OCI-LY3 (cell line): ENCODE results near the gene CTNND2.

Source experiments
- H2AFZ ChIP-seq: fragments of 200-600, 300-600 bp; shearing (Covaris generic); 2 replicates; pipeline ENCODE4 v1.6.0; 2014; ENCODE audit warnings: antibody characterized with exemption, low read depth, low read length
- H3K27ac ChIP-seq: fragments of 200-600, 300-600 bp; sonication (generic); 2 replicates; pipeline ENCODE4 v1.5.1; 2014; ENCODE audit warnings: mild to moderate bottlenecking, low read length, moderate library complexity, mixed read lengths
- H3K27me3 ChIP-seq: fragments of 200-600, 300-600 bp; sonication (generic); 2 replicates; pipeline ENCODE4 v1.6.1; 2014; ENCODE audit warnings: low read depth, low read length, mixed read lengths
- H3K36me3 ChIP-seq: fragments of 200-600, 300-600 bp; sonication (generic); replicated peaks from 2 replicates; pipeline ENCODE3; 2014; ENCODE audit warnings: low read depth, low read length, mixed read lengths
- H3K4me1 ChIP-seq: fragments of 300-600, 200-600 bp; sonication (generic); 2 replicates; pipeline ENCODE4 v1.6.1; 2014; ENCODE audit warnings: low read length, mixed read lengths
- H3K4me2 ChIP-seq: fragments of 200-600, 300-600 bp; sonication (generic); 2 replicates; pipeline ENCODE4 v1.6.1; 2014; ENCODE audit warnings: low read length, mixed read lengths
- H3K4me3 ChIP-seq: fragments of 300-600, 200-600 bp; sonication (generic); 2 replicates; pipeline ENCODE4 v1.5.1; 2014; ENCODE audit warnings: antibody characterized with exemption, mild to moderate bottlenecking, low read length, moderate library complexity
- H3K79me2 ChIP-seq: fragments of 300-600, 200-600 bp; shearing (Covaris generic); 2 replicates; pipeline ENCODE4 v1.6.1; 2014; ENCODE audit warnings: mild to moderate bottlenecking, low read length, mixed read lengths
- H3K9ac ChIP-seq: fragments of 300-600, 200-600 bp; shearing (Covaris generic); 2 replicates; pipeline ENCODE4 v1.6.0; 2014; ENCODE audit warnings: mild to moderate bottlenecking, low read length, moderate library complexity
- H3K9me3 ChIP-seq: fragments of 200-600, 300-600 bp; shearing (Covaris generic); 2 replicates; pipeline ENCODE4 v1.6.1; 2014; ENCODE audit warnings: low read length, mixed read lengths; ENCODE audit not compliant: insufficient read depth
- H4K20me1 ChIP-seq: fragments of 200-600, 300-600 bp; sonication (generic); 2 replicates; pipeline ENCODE4 v1.6.1; 2016; ENCODE audit warnings: low read length, mixed read lengths; ENCODE audit not compliant: insufficient read depth
- EZH2phosphoT487 ChIP-seq: fragments of 200-600 bp; shearing (Covaris generic); IDR thresholded peaks from 2 replicates; pipeline ENCODE4 v1.6.1; 2018; ENCODE audit warnings: antibody characterized with exemption, mixed run types, low read depth
- TF ChIP-seq, protein P1 (sequence below): fragments of 200-600, 300-600 bp; sonication (generic); IDR thresholded peaks from 2 replicates; pipeline ENCODE4 v1.5.1; 2014; ENCODE audit warnings: antibody characterized with exemption, low read length, low read depth

Gene CTNND2

DNA sequence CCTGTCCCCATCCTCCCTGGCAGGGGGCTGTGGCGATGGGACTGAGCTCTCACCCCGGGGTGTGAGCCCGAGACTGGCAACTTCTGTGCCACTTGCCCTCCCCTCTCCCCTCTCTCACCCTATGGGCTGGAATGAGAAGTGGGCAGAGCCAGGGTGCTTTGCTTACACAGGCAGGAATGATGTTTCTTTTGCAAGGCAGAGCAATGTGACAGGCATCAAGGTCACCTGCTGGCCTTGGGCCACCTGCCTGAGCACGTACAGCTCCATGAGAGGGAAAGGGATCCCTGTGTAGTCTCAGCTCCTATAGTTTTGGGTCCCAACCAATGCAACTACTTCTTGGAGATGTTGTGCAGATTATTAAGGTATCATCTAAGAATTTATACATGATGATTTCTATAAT, 890.5 kb downstream of the CTNND2 start:
- H3K36me3 ChIP-seq = no peaks in the 10 kb centered on the region
- H3K27ac ChIP-seq = no peak overlapping the region
- no peaks in the 10 kb centered on the region for H4K20me1 ChIP-seq
- H2AFZ ChIP-seq = no peak overlapping the region
- H3K9ac ChIP-seq = no peak overlapping the region
- H3K4me2 ChIP-seq = no peak overlapping the region
- H3K4me3 ChIP-seq = no peak overlapping the region
- no peaks in the 10 kb centered on the region for H3K9me3 ChIP-seq
- no peaks in the 10 kb centered on the region for H3K4me1 ChIP-seq
- no peak for TF ChIP-seq EZH2phosphoT487
- TF ChIP-seq, protein P1, sequence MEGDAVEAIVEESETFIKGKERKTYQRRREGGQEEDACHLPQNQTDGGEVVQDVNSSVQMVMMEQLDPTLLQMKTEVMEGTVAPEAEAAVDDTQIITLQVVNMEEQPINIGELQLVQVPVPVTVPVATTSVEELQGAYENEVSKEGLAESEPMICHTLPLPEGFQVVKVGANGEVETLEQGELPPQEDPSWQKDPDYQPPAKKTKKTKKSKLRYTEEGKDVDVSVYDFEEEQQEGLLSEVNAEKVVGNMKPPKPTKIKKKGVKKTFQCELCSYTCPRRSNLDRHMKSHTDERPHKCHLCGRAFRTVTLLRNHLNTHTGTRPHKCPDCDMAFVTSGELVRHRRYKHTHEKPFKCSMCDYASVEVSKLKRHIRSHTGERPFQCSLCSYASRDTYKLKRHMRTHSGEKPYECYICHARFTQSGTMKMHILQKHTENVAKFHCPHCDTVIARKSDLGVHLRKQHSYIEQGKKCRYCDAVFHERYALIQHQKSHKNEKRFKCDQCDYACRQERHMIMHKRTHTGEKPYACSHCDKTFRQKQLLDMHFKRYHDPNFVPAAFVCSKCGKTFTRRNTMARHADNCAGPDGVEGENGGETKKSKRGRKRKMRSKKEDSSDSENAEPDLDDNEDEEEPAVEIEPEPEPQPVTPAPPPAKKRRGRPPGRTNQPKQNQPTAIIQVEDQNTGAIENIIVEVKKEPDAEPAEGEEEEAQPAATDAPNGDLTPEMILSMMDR = no peak
- no peaks in the 10 kb centered on the region for H3K79me2 ChIP-seq
- H3K27me3 ChIP-seq = no peaks in the 10 kb centered on the region; the same call in 1 of the 2 replicates

DNA sequence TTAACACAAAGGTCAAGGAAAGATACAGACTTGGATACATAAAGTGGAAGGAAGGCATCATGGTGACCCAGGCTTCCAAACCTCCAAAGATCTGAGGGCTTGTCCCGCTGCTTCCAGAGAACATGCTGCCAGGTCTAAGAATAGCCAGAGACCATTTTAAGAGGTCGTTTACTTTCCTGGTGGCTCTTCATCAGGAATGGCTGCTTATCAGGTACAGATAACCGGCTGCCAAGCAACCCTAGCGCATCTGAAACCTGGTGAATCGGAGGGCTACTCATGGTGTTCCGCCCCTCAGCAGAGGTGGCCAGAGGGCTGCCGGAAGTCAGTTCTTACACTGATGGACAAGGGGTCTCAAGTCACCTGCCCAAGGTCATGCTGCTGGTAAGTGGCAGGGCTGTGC, 892.0 kb downstream of the CTNND2 start:
- no peak overlapping the region for H3K27ac ChIP-seq
- TF ChIP-seq EZH2phosphoT487 = no peak
- TF ChIP-seq, protein P1 = no peak

DNA sequence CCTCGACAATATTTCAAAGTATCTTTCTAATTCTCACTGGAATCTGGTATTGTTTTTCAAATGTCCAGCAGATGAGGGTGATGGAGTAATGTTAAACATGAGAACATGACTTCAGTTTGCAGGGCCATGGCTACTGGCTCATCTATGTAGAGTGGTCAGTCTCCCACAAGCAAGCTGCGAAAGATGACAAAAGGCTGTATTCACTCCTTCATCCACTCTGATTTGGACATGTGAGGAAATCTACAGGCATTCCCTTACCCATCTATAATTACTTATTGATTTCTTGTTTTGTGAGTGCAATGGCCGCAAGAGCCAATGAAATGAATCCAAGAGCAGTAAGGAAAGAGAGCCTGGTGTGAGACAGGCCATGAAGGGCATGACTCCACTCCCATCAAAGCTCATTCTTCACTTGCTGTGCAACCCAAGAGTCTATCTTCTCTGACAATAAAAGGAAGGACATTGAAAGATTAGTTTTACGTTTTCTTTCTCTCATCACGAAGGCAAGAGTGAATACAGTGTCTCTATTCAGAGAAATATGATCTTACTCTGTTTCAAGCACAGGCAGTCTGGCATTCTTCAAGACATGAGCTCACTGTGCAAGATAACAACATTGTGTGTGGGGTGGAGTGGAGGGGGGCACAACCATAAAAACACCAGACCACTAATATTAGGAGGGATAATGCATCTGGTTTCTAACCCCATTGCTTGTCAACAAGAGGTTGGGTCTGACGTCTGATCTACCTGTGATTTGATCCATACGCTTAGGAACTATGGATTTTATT, 893.6 kb downstream of the CTNND2 start:
- Histone ChIP-seq H2AFZ (no peak overlapping the region), H3K4me1 (no peaks in the 10 kb centered on the region), H3K4me2 (no peak overlapping the region), H3K9ac (no peak overlapping the region), H3K79me2 (no peaks in the 10 kb centered on the region), H3K4me3 (no peak overlapping the region), H3K27me3 (no peaks in the 10 kb centered on the region; the same call in 1 of the 2 replicates), H3K36me3 (no peaks in the 10 kb centered on the region), H3K9me3 (no peaks in the 10 kb centered on the region), H4K20me1 (no peaks in the 10 kb centered on the region), H3K27ac (no peak overlapping the region)
- TF ChIP-seq, protein P1 = no peak
- TF ChIP-seq EZH2phosphoT487 = no peak

More for the DNA sequence above, 892.0 kb downstream of the CTNND2 start:
- H4K20me1 ChIP-seq = no peaks in the 10 kb centered on the region
- no peak overlapping the region for H3K4me3 ChIP-seq
- H3K4me2 ChIP-seq = no peak overlapping the region
- H3K4me1 ChIP-seq = no peaks in the 10 kb centered on the region
- H2AFZ ChIP-seq = no peak overlapping the region
- H3K36me3 ChIP-seq = no peaks in the 10 kb centered on the region
- no peaks in the 10 kb centered on the region for H3K79me2 ChIP-seq
- H3K9me3 ChIP-seq = no peaks in the 10 kb centered on the region
- H3K27me3 ChIP-seq = no peaks in the 10 kb centered on the region; the same call in 1 of the 2 replicates
- H3K9ac ChIP-seq = no peak overlapping the region

DNA sequence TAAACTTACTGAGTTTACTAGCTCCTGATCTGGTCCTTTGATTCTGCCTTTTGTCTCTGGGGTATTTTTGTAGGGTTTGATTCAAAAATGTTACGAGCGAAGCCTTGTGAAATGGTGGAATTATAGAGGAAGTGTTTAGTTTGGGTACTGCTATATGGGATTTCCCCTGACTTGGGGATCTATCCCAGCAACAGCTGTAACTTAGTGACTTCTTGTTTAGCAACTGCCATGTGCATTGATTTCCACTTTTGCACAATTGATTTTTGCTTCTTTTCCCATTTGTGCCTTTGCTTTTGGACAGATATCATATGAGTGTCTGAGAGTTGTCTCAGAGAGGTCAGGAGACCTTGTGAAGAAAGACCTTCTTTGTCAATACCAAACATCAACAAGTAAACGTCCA, 894.7 kb downstream of the CTNND2 start:
- no peak overlapping the region for H3K27ac ChIP-seq
- H3K4me1 ChIP-seq = no peaks in the 10 kb centered on the region
- H2AFZ ChIP-seq = no peak overlapping the region
- no peaks in the 10 kb centered on the region for H3K36me3 ChIP-seq
- no peaks in the 10 kb centered on the region for H3K27me3 ChIP-seq
- no peaks in the 10 kb centered on the region for H3K79me2 ChIP-seq
- H3K4me3 ChIP-seq = no peak overlapping the region
- H3K9ac ChIP-seq = no peak overlapping the region
- H4K20me1 ChIP-seq = no peaks in the 10 kb centered on the region
- TF ChIP-seq EZH2phosphoT487 = no peak
- H3K9me3 ChIP-seq = no peaks in the 10 kb centered on the region
- H3K4me2 ChIP-seq = no peak overlapping the region
